GM15510 (cell line): ENCODE data around the gene STRN4.

Experiments used
- POLR2A ChIP-seq: IDR thresholded peaks from 3 replicates; pipeline ENCODE4 v1.6.1; 2011; ENCODE audit warnings: borderline replicate concordance; ENCODE audit not compliant: insufficient read length; ENCODE audit errors: extremely low read depth

The STRN4 gene

GRCh38 chr19:46717716-46718143 is 28.5 kb downstream of the STRN4 start:
- TF ChIP-seq POLR2A: no peak

- TF ChIP-seq POLR2A: peak; percentile 59
Observed at GRCh38 chr19:46717034-46717715, 29.1 kb downstream of the STRN4 start, which contains the start of gene PRKD2. Gene PRKD2, minus strand, starts transcription at chr19:46717114. Its CDS starts 744 bp downstream, at chr19:46716370.

GRCh38 chr19:46716672-46717033 is 29.6 kb downstream of the STRN4 start:
- TF ChIP-seq POLR2A: no peak

GRCh38 chr19:46715975-46716671 is 30.1 kb downstream of the STRN4 start:
- TF ChIP-seq POLR2A: peak; percentile 18

GRCh38 chr19:46715620-46715974 is 30.7 kb downstream of the STRN4 start:
- TF ChIP-seq POLR2A: no peak

- TF ChIP-seq POLR2A: peak; percentile 33
Observed at GRCh38 chr19:46714444-46715106, 31.7 kb downstream of the STRN4 start.

GRCh38 chr19:46713781-46714443 is 32.3 kb downstream of the STRN4 start:
- peak; percentile 35 for TF ChIP-seq POLR2A

GRCh38 chr19:46710687-46711086 is 35.6 kb downstream of the STRN4 start:
- no peak for TF ChIP-seq POLR2A

- no peak for TF ChIP-seq POLR2A
Observed at GRCh38 chr19:46704379-46705076, 41.7 kb downstream of the STRN4 start.

- TF ChIP-seq POLR2A: no peak
Observed at GRCh38 chr19:46700704-46701103, 45.5 kb downstream of the STRN4 start.

- TF ChIP-seq POLR2A: no peak
Observed at GRCh38 chr19:46698395-46699321, 47.6 kb downstream of the STRN4 start.

- TF ChIP-seq POLR2A: no peak
Observed at GRCh38 chr19:46697204-46697960, 48.9 kb downstream of the STRN4 start.

GRCh38 chr19:46696866-46697203 is 49.4 kb downstream of the STRN4 start:
- no peak for TF ChIP-seq POLR2A

- no peak for TF ChIP-seq POLR2A
Observed at GRCh38 chr19:46696052-46696451, 50.2 kb downstream of the STRN4 start.

GRCh38 chr19:46693760-46694159 is 52.5 kb downstream of the STRN4 start:
- no peak for TF ChIP-seq POLR2A
